ENCODE measurements around the gene CPE.

DNA sequence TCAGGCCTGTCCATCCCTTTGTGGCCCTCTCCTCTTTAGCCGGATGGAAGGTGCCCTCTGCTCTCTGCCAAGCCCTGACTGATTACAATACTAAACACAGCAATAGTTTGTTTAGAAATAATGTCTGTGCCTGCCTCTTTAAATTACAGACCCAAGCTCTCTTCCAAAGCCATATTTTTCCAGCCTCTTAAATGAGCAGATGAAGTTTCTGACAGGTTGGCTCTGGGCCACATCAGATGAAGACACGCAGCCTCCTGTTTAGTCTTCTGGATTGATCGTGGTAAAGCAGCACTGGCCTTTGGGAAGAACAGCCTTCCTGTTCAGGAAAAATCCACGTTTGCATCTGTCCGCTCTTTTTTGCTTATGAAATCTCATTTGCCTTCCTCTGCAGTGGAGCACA, 133.6 kb downstream of the CPE start:
- TF ChIP-seq, protein P1, sequence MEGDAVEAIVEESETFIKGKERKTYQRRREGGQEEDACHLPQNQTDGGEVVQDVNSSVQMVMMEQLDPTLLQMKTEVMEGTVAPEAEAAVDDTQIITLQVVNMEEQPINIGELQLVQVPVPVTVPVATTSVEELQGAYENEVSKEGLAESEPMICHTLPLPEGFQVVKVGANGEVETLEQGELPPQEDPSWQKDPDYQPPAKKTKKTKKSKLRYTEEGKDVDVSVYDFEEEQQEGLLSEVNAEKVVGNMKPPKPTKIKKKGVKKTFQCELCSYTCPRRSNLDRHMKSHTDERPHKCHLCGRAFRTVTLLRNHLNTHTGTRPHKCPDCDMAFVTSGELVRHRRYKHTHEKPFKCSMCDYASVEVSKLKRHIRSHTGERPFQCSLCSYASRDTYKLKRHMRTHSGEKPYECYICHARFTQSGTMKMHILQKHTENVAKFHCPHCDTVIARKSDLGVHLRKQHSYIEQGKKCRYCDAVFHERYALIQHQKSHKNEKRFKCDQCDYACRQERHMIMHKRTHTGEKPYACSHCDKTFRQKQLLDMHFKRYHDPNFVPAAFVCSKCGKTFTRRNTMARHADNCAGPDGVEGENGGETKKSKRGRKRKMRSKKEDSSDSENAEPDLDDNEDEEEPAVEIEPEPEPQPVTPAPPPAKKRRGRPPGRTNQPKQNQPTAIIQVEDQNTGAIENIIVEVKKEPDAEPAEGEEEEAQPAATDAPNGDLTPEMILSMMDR (IDR thresholded peaks at IDR 0.05) = no peak
- TF ChIP-seq POLR2A (IDR thresholded peaks at IDR 0.05) (no peak), EP300 (IDR thresholded peaks at IDR 0.05) (no peak)

Measured in tibial nerve (tissue), 4 donors.